ENCODE results near the gene ARPP21. TPM values are rescaled to one million over a fixed set of nuclear protein-coding genes. Genes with fewer than 3 reads are reported as not detected.

The ARPP21 gene
- total and polyA plus RNA-seq, 10 donors, result 0.07 to 0.39 (median 0.12) TPM; not detected in 7

DNA sequence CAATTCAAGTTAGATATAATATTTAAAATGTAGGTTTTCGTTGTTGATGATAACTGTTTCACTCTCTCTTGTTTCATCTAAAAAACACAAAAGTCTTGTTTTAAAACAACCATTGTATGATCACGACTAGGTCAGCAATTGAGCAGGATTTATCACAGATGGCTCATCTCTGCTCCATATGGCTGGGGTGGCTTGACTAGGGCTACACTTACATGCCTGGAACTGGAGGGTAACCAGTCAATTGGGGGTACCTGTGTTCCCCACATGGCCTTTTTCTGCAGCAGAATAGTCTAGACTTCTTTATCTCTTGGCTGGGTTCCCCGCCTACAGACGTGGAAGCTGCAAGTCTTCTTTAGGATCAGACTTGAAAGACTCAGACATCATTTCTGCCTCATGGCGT, 103.9 kb downstream of the ARPP21 start:
- H3K4me1 ChIP-seq, result peaks cover 0 to 4% (median 0%) of the 10 kb centered on the region in 6 donors
- intact Hi-C loops (cut with DNase I; ENCODE audit: low total_unique reads), result no loop called here

DNA sequence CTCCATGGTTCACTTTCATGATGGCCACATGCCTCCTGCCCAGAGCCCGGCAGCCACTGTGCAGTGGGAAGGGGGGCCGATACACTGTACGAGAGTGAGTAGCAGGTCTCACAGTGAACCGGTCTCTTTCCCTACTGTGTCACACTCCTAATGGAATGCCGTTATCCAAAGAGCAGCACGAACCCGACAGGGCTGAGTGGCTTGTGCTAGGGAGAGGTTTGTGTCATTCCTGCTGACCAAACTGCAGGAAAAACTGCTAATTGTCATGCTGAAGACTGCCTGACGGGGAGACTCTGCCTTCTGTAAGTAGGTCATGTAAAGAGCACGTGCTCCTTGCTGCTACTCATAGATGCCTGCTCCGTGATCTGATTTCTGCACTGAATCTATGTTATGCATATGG, 105.1 kb downstream of the ARPP21 start:
- H3K4me3 ChIP-seq, result no peak overlapping the region
- WGBS, 5 donors, result 63 to 75% (median 69%) methylated on average over 10 of the region's 10 CpGs
- H3K27ac ChIP-seq, result no peak overlapping the region
- DNase-seq, result no peak
- H3K9me3 ChIP-seq, result no peaks in the 10 kb centered on the region
- H3K4me1 ChIP-seq, result no peaks in the 10 kb centered on the region
- H3K27me3 ChIP-seq (replicated peaks in 1 of 7), result no peaks in the 10 kb centered on the region
- no peaks in the 10 kb centered on the region for H3K36me3 ChIP-seq
- intact Hi-C loops (cut with DNase I; ENCODE audit: low total_unique reads), result no loop called here
- TF ChIP-seq POLR2AphosphoS5 (IDR thresholded peaks at IDR 0.05) (no peak), POLR2A (IDR thresholded peaks at IDR 0.05) (no peak)
- TF ChIP-seq, protein P1, sequence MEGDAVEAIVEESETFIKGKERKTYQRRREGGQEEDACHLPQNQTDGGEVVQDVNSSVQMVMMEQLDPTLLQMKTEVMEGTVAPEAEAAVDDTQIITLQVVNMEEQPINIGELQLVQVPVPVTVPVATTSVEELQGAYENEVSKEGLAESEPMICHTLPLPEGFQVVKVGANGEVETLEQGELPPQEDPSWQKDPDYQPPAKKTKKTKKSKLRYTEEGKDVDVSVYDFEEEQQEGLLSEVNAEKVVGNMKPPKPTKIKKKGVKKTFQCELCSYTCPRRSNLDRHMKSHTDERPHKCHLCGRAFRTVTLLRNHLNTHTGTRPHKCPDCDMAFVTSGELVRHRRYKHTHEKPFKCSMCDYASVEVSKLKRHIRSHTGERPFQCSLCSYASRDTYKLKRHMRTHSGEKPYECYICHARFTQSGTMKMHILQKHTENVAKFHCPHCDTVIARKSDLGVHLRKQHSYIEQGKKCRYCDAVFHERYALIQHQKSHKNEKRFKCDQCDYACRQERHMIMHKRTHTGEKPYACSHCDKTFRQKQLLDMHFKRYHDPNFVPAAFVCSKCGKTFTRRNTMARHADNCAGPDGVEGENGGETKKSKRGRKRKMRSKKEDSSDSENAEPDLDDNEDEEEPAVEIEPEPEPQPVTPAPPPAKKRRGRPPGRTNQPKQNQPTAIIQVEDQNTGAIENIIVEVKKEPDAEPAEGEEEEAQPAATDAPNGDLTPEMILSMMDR (IDR thresholded peaks at IDR 0.05 in 8 of 11, conservative IDR thresholded peaks at IDR 0.05 in 3 of 11), result no peak

More for the DNA sequence above, 103.9 kb downstream of the ARPP21 start:
- H3K9me3 ChIP-seq, result no peaks in the 10 kb centered on the region
- 81 to 94% (median 83%) methylated on average over 5 of the region's 5 CpGs for WGBS, 5 donors
- no peaks in the 10 kb centered on the region for H3K36me3 ChIP-seq
- TF ChIP-seq, protein P1 (IDR thresholded peaks at IDR 0.05 in 8 of 11, conservative IDR thresholded peaks at IDR 0.05 in 3 of 11), result no peak
- TF ChIP-seq POLR2A (IDR thresholded peaks at IDR 0.05) (no peak), POLR2AphosphoS5 (IDR thresholded peaks at IDR 0.05) (no peak)
- H3K4me3 ChIP-seq, result no peak overlapping the region
- H3K27ac ChIP-seq, result no peak overlapping the region
- no peak for DNase-seq
- no peaks in the 10 kb centered on the region for H3K27me3 ChIP-seq (replicated peaks in 1 of 7)

DNA sequence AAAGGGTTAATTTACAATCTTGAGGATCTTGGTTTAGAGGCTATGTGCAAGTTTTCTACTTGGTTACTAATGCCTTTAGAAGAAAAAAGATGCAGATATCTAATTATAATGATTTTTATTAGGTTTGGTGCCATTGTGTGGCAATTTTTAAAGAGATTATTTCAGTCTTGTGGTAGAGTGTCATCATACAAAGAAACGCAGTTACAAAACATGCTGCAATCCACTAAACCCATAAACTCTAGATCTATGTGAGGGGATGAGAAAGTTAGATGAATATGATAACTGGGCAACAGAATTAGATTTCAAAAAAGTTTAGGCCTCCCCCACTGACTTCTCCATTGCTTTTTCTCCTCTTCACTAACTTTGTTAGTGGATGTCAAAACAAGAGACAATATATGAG, 106.0 kb downstream of the ARPP21 start:
- H3K27me3 ChIP-seq (replicated peaks in 1 of 7), result no peaks in the 10 kb centered on the region
- H3K36me3 ChIP-seq, result no peaks in the 10 kb centered on the region
- no peak overlapping the region for H3K4me3 ChIP-seq
- H3K4me1 ChIP-seq, result no peaks in the 10 kb centered on the region
- 67 to 83% (median 74%) methylated on average over 1 of the region's 1 CpG for WGBS, 5 donors
- TF ChIP-seq POLR2AphosphoS5 (IDR thresholded peaks at IDR 0.05) (no peak), POLR2A (IDR thresholded peaks at IDR 0.05) (no peak)
- TF ChIP-seq, protein P1 (IDR thresholded peaks at IDR 0.05 in 8 of 11, conservative IDR thresholded peaks at IDR 0.05 in 3 of 11), result no peak
- H3K9me3 ChIP-seq, result no peaks in the 10 kb centered on the region
- DNase-seq, result no peak
- intact Hi-C loops (cut with DNase I; ENCODE audit: low total_unique reads), result no loop called here
- H3K27ac ChIP-seq, result no peak overlapping the region

DNA sequence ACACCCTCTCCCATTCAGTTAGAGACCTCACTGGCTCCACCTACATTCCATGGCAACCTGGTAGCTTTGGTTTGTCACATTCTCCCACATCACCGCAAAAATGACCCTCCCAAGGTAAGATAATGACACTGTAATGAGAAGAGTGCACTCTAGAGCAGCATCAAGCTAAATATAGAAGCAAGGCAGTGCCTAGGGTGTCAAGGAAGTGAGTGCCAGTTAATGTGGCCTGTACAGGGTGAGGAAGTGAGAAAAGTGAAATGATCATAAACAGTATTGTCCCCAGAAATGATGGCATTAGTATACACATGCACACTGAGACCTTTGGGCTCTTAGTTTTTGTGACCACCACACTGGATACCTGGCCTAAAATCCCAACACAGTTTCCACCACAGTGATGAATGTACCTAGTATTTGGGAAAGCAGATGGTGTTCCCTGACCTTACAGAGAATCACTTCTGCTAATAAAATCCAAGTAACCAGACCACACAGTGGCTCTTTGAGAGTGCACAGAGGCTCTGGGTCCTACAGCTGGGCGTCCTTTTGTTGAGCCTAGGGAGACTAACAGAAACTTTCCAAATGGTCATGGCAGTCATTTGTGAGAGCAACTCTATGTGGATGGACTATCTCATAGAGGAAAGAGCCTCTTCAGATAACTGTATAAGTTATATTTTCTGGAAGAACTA, 106.6 kb downstream of the ARPP21 start:
- Histone ChIP-seq H3K4me3 (no peak overlapping the region), H3K36me3 (no peaks in the 10 kb centered on the region), H3K4me1 (no peaks in the 10 kb centered on the region), H3K27me3 (replicated peaks in 1 of 7) (no peaks in the 10 kb centered on the region), H3K27ac (no peak overlapping the region), H3K9me3 (no peaks in the 10 kb centered on the region)
- intact Hi-C loops (cut with DNase I; ENCODE audit: low total_unique reads), result no loop called here
- TF ChIP-seq POLR2A (IDR thresholded peaks at IDR 0.05), result no peak
- TF ChIP-seq, protein P1 (IDR thresholded peaks at IDR 0.05 in 8 of 11, conservative IDR thresholded peaks at IDR 0.05 in 3 of 11), result no peak
- DNase-seq, result no peak
- 68 to 85% (median 76%) methylated on average over 2 of the region's 2 CpGs for WGBS, 5 donors
